ENCODE measurements around the gene CNOT4. TPM values are rescaled to one million over a fixed set of nuclear protein-coding genes. Genes with fewer than 3 reads are reported as not detected.

Gene CNOT4
- total and polyA plus RNA-seq, 8 donors, result 4.6 to 50.2 (median 10.9) TPM

DNA sequence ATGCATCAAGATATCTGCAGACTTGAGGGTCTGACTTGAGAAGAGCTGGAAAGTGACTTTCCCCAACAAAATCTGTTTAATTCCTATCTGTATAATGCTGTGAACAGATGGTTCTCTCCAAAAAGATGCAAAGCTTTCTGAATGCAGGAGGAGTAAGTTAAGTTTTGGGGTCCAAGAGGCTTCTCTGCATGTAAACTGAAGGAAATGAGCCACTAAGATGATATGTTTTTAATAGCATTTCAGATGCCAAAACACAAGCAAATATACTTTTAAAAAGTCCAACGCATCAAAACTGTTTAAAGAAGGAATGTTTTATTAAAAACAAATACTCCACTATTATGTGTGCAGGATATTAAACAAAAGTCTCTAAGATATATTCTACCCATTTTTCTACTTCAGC is 139.2 kb downstream of the CNOT4 start:
- no peak for DNase-seq
- Histone ChIP-seq H3K4me3 (no peak overlapping the region), H3K9me3 (no peaks in the 10 kb centered on the region), H3K36me3 (no peaks in the 10 kb centered on the region), H3K27ac (no peak overlapping the region), H3K27me3 (no peaks in the 10 kb centered on the region), H3K4me1 (peaks cover 0 to 9% (median 0%) of the 10 kb centered on the region in 4 donors)
- intact Hi-C loops (cut with DNase I; ENCODE audit: low total_unique reads), result no loop called here
- WGBS, 5 donors, result 40 to 63% (median 55%) methylated on average over 1 of the region's 1 CpG
- no peak for TF ChIP-seq POLR2AphosphoS5 (IDR thresholded peaks at IDR 0.05)
- no peak for TF ChIP-seq EP300 (IDR thresholded peaks at IDR 0.05)

- Histone ChIP-seq H3K4me1 (peaks cover 0 to 13% (median 0%) of the 10 kb centered on the region in 4 donors), H3K27ac (no peak overlapping the region), H3K36me3 (no peaks in the 10 kb centered on the region), H3K9me3 (no peaks in the 10 kb centered on the region), H3K27me3 (no peaks in the 10 kb centered on the region), H3K4me3 (no peak overlapping the region)
- TF ChIP-seq EP300 (IDR thresholded peaks at IDR 0.05) (no peak), POLR2AphosphoS5 (IDR thresholded peaks at IDR 0.05) (no peak), POLR2A (IDR thresholded peaks at IDR 0.05) (no peak), CTCF (IDR thresholded peaks at IDR 0.05) (no peak)
- intact Hi-C loops (cut with DNase I; ENCODE audit: low total_unique reads), result no loop called here
- DNase-seq, result no peak
Measured at GRCh38 chr7:135369405-135369804, 140.5 kb downstream of the CNOT4 start.

- no peaks in the 10 kb centered on the region for H3K9me3 ChIP-seq
- peaks cover 0 to 4% (median 3%) of the 10 kb centered on the region in 4 donors for H3K36me3 ChIP-seq
- H3K27me3 ChIP-seq, result no peaks in the 10 kb centered on the region
- 92 to 97% (median 94%) methylated on average over 5 of the region's 5 CpGs for WGBS, 5 donors
- H3K4me3 ChIP-seq, result no peak overlapping the region
- intact Hi-C loops (cut with DNase I; ENCODE audit: low total_unique reads), result no loop called here
- TF ChIP-seq EP300 (IDR thresholded peaks at IDR 0.05) (no peak), POLR2AphosphoS5 (IDR thresholded peaks at IDR 0.05) (no peak), POLR2A (IDR thresholded peaks at IDR 0.05) (no peak)
- H3K4me1 ChIP-seq, result peaks cover 0 to 13% (median 0%) of the 10 kb centered on the region in 4 donors
- peak in 1 of 2 donors; percentile 18 for DNase-seq
- H3K27ac ChIP-seq, result no peak overlapping the region
Measured at GRCh38 chr7:135368416-135369186, 141.3 kb downstream of the CNOT4 start.

DNA sequence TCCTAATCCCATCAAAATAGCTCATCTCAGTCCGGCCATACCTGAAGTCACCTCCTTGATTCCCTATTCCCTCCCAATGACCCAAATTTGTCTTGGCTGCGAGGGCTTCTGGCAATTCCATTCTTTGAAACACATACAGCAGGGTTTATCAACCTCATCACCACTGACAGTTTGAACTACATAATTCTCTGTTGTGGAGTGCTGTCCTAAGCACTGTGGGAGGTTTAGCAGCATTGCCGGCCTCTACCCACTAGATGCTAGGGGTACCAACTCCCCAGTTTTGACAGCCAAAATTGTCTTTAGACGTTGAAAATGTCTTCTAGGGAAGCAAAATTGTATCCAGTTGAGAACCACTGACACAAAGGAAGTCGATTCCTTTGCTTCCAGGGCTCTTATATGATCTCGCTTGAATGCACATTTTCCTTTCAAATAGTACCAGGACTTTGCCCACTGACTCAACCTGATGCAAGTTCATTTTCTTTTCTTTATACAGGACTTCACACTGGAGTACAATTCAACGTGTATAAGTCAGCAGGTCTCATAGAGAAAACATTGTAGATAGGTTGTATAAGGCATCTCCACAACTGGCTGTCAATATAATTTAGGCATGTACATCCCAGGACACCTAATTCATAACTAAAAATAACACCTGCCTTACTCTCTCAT is 142.9 kb downstream of the CNOT4 start:
- Histone ChIP-seq H3K9me3 (no peaks in the 10 kb centered on the region), H3K4me1 (peaks cover 0 to 13% (median 0%) of the 10 kb centered on the region in 4 donors), H3K27me3 (no peaks in the 10 kb centered on the region), H3K36me3 (peaks cover 0 to 20% (median 16%) of the 10 kb centered on the region in 4 donors), H3K4me3 (no peak overlapping the region), H3K27ac (no peak overlapping the region)
- DNase-seq, result no peak
- no peak for TF ChIP-seq CTCF (IDR thresholded peaks at IDR 0.05)
- TF ChIP-seq POLR2A (IDR thresholded peaks at IDR 0.05), result no peak
- no peak for TF ChIP-seq POLR2AphosphoS5 (IDR thresholded peaks at IDR 0.05)
- TF ChIP-seq EP300 (IDR thresholded peaks at IDR 0.05), result no peak
- WGBS, 5 donors, result 78 to 87% (median 84%) methylated on average over 7 of the region's 7 CpGs
- intact Hi-C loops (cut with DNase I; ENCODE audit: low total_unique reads), result no loop called here

DNA sequence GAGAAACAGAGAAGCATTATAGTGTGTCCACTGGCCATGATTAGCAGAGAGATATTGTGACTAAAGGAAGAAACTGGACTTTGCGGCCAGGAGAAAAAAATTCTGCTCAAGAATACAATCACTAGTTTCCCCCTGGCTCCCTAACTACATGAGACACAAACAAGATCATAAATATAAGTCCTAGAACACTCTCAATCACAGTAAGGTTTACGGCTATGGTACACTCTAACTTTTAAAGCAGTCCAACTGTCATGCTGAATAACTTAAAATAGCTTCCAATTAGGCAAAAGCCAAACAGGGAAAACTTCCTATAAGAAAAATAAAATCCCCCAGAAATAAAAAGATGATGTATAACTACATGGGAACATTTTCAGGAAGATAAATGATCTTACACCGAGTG is 144.2 kb downstream of the CNOT4 start:
- no peak for DNase-seq
- intact Hi-C loops (cut with DNase I; ENCODE audit: low total_unique reads), result no loop called here
- peaks cover 0 to 28% (median 20%) of the 10 kb centered on the region in 4 donors for H3K36me3 ChIP-seq
- TF ChIP-seq CTCF (IDR thresholded peaks at IDR 0.05), result no peak
- no peak for TF ChIP-seq POLR2AphosphoS5 (IDR thresholded peaks at IDR 0.05)
- no peak for TF ChIP-seq EP300 (IDR thresholded peaks at IDR 0.05)
- no peak for TF ChIP-seq POLR2A (IDR thresholded peaks at IDR 0.05)
- H3K4me3 ChIP-seq, result no peak overlapping the region
- H3K9me3 ChIP-seq, result no peaks in the 10 kb centered on the region
- no peak overlapping the region for H3K27ac ChIP-seq
- H3K4me1 ChIP-seq, result peaks cover 0 to 13% (median 0%) of the 10 kb centered on the region in 4 donors
- H3K27me3 ChIP-seq, result no peaks in the 10 kb centered on the region
- 71 to 85% (median 81%) methylated on average over 3 of the region's 3 CpGs for WGBS, 5 donors

All from stomach (tissue), 9 donors.